Mononuclear cell (primary cell): ENCODE results near the gene ZFP69B. TPM values are rescaled to one million over a fixed set of nuclear protein-coding genes. Genes with fewer than 3 reads are reported as not detected.

Experiments used
- H3K27me3 ChIP-seq: 2 replicates; pipeline ENCODE4 v1.6.0; 2011; ENCODE audit warnings: low read length, control low read depth; ENCODE audit not compliant: insufficient read depth
- H3K4me1 ChIP-seq: 2 replicates; pipeline ENCODE4 v1.5.1; 2011; ENCODE audit warnings: mild to moderate bottlenecking, low read length, control low read depth; ENCODE audit not compliant: insufficient read depth
- H3K4me3 ChIP-seq: 2 replicates; pipeline ENCODE4 v1.5.1; 2011; ENCODE audit warnings: mild to moderate bottlenecking, low read length, moderate library complexity
- H3K9me3 ChIP-seq: 2 replicates; pipeline ENCODE4 v1.5.1; 2011; ENCODE audit warnings: low read depth, mild to moderate bottlenecking, control low read depth, low read length
- total RNA-seq: library from RNA; depleted of rRNA; stranded (reverse); fragments of >200 nt; gene quantifications from one replicate; pipeline ENCODE4 v1.2.3, GENCODE V29; 2012

Gene ZFP69B
- total RNA-seq, 1 donor: 2.9 TPM

DNA sequence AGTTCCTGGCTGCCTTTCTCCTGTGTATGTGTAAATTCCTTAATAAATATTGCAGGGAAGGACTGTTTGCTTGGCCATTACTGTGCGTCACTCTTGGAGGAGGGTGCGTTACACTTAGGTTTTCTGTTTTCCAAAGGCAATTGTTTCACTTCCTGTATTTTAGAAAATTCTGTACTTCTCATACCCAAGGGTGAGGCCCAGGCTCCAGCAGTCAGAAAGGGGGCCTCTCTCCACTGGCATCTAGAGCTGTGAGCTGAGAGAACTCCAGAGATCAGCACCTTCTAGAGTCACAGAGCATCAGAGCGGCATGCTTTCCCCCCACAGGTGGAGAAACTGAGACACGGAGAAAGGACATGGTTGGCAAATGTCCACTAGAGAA, 27.0 kb upstream of the ZFP69B start:
- peaks cover 47% of the 10 kb centered on the region for H3K4me1 ChIP-seq
- no peaks in the 10 kb centered on the region for H3K27me3 ChIP-seq
- H3K4me3 ChIP-seq: no peak overlapping the region
- no peaks in the 10 kb centered on the region for H3K9me3 ChIP-seq

GRCh38 chr1:40423951-40424618, 26.2 kb upstream of the ZFP69B start:
- Histone ChIP-seq H3K9me3 (no peaks in the 10 kb centered on the region), H3K27me3 (no peaks in the 10 kb centered on the region), H3K4me1 (peaks cover 47% of the 10 kb centered on the region), H3K4me3 (no peak overlapping the region)

DNA sequence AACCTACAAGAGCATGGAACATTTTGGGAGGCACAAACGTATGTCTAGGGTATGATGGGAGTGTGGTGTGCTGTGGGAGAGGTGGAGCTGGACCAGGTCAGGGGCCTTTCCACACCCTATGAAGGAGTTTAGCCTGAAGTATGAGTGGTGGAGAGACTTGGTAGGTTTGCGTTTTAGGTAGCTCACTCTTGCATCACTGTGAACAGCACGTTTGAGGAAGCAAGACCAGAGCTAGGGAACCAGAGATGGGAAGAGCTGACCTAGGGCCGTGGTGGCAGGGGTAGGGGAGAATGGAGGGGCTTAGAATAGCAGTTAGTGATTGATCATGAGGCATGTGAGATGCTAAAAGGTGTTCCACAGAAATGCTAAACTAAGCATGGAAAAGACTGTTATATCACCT, 25.1 kb upstream of the ZFP69B start:
- Histone ChIP-seq H3K27me3 (no peaks in the 10 kb centered on the region), H3K4me3 (no peak overlapping the region), H3K9me3 (no peaks in the 10 kb centered on the region), H3K4me1 (peaks cover 47% of the 10 kb centered on the region)

DNA sequence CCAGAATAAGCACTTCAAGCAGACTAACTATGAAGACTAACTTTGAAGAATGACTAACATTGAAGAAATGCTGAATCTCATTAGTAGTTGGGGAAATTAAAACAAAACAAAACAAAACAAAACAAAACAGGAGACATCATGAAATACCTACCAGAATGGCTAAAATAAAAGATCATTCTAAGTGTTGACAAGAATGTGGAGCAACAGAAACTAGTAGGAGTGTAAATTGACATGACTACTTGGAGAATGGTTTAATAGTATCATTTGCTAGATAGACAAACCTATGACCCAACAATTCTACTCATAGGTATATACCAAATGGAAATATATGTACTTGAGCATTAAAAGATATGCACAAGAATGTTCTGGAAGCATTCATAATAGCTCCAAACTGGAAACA, 18.9 kb upstream of the ZFP69B start:
- Histone ChIP-seq H3K4me3 (no peak overlapping the region), H3K4me1 (no peaks in the 10 kb centered on the region)

DNA sequence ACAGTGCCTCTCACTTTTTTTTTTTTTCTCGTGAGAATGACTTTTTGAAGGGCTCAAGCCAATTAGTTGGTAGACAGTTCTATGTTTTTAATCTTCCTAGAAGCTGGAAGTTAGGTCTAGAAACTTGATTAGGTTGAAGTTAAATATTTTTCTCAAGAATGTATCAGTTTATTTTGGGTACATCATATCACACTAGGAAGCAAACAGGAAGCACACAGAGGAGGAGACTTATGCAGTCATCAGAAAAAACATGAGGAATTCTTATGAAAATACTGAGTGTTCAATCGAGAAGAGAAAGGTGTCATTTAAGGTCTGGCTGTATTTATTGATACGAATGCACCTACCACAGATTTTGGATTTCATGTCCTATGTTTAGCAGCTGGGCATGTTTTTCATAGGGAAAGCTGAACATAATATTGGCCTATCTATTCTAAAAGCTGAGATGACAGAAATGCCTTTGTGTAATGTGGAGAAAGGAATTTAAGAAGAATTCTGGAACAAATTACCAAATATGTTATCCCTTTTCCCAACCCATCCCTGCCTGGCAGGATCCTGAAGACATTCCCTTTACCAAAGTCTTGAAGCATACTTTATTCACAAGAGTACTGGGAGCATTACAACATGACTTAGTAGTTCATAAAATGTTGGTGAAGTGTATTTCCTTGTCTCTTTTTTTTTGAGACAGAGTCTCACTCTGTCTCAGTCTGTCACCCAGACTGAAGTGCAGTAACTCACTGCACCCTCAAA, 17.5 kb upstream of the ZFP69B start:
- no peaks in the 10 kb centered on the region for H3K4me1 ChIP-seq
- H3K27me3 ChIP-seq: no peaks in the 10 kb centered on the region
- H3K9me3 ChIP-seq: no peaks in the 10 kb centered on the region
- H3K4me3 ChIP-seq: no peak overlapping the region

More for the DNA sequence above, 18.9 kb upstream of the ZFP69B start:
- Histone ChIP-seq H3K27me3 (no peaks in the 10 kb centered on the region), H3K9me3 (no peaks in the 10 kb centered on the region)

DNA sequence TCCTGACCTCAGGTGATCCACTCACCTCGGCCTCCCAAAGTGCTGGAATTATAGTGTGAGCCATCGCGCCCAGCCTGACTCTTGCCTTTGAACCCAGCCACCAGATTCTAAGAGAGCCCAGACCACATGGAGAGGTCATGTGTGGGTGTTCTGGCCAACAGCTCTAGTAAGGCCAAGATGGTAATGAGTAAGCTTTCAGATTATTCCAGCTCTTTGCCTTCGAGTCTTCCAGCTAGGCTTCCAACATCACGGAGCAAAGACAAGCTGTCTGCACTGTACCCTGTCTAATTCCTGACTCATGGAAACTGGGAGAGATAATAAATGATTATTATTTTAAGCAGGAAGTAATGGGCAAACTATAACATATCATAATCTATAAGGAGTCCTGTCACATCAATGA, 14.8 kb upstream of the ZFP69B start:
- Histone ChIP-seq H3K4me1 (no peaks in the 10 kb centered on the region), H3K4me3 (no peak overlapping the region), H3K27me3 (no peaks in the 10 kb centered on the region), H3K9me3 (no peaks in the 10 kb centered on the region)

DNA sequence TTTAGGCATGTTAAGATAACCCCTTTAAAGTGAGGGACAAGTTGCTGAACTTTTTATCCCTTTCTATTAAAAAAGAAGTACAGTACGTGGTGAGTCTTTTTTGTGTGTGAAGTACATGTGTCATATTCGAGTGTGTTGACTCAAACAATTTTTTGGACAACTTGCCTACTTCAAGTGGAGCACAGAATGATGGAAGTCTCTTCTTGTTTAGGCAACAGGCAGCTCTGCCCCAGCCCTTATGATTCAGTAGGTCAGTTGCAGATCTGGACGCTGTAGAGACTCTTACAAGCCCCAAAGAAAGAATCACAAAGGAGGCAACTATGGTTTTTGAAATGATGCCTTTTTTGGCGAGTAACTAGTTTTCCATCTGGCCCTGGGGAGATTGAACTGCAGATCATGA, 14.4 kb upstream of the ZFP69B start:
- Histone ChIP-seq H3K4me3 (no peak overlapping the region), H3K9me3 (no peaks in the 10 kb centered on the region), H3K27me3 (no peaks in the 10 kb centered on the region), H3K4me1 (no peaks in the 10 kb centered on the region)

DNA sequence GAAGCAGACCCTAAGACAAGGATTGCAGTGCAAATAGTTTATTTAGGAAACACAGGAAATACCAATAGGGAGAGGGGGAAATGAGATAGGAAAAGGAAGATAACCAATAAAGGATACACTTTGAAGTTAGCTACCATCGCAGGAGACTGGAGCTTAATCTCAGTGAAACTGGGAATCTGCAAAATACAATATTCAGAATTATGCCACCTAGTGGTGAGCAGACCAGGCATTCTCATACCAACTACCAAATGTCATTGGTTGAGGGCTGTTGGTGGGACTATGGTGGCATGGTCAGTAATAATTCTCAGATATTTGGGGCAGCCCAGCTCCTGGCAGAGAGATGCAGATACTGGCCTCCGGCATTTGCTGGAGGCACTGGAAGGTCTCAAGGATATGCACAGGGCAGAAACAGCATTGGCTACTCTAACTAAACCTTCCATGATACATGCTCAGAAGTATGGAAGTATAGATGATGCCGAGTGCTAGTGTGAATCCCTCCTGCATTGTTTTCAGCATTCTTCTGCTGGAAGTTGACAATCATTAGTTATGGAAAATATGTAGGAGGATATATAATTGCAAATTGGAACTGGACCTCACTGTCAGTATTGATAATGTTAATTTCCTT, 11.8 kb upstream of the ZFP69B start:
- Histone ChIP-seq H3K4me1 (no peaks in the 10 kb centered on the region), H3K9me3 (no peaks in the 10 kb centered on the region), H3K4me3 (no peak overlapping the region), H3K27me3 (no peaks in the 10 kb centered on the region)

- no peaks in the 10 kb centered on the region for H3K4me1 ChIP-seq
- no peaks in the 10 kb centered on the region for H3K9me3 ChIP-seq
- H3K4me3 ChIP-seq: no peak overlapping the region
- no peaks in the 10 kb centered on the region for H3K27me3 ChIP-seq
These were observed 11.0 kb upstream of the ZFP69B start for GRCh38 chr1:40439247-40439646.

DNA sequence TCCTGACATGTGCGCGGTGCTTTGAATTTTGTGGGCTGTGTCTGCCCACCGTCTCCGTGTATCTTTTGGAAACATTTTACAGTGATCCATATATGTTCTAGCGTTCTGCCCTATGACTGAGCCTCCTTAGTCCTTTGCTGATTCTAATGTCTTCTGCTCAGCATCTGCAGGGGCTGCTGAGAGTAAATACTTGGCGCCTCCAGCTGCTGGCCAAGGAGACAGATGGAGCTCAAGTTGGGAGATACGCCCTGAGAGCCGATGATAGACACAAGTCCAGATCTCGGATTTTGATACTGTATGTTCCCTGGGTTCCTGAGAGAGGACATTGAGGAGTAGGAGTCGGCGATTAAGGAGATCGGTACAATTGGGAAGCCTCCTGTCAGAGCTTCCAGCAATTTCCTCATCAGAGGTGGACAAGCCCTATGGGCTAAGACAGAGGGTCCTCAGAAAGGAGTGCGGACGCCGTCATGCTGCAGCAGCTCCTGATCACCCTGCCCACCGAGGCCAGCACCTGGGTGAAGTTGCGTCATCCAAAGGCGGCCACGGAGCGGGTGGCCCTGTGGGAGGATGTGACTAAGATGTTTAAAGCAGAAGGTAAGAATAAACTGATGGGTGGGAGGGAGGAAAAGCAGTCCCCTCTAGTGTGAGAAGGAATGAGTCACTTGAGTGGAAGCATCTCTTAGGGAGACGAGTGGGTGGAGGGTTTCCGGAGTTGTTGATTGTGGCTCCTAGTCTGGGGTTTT, 390 bp downstream of the ZFP69B start:
- peaks cover 15% of the 10 kb centered on the region for H3K9me3 ChIP-seq
- H3K27me3 ChIP-seq: no peaks in the 10 kb centered on the region
- peak overlapping the region; percentile 56 for H3K4me3 ChIP-seq
- H3K4me1 ChIP-seq: peaks cover 14% of the 10 kb centered on the region

GRCh38 chr1:40451238-40451585, 936 bp downstream of the ZFP69B start:
- H3K4me3 ChIP-seq: no peak overlapping the region
- peaks cover 14% of the 10 kb centered on the region for H3K9me3 ChIP-seq
- peaks cover 14% of the 10 kb centered on the region for H3K4me1 ChIP-seq
- H3K27me3 ChIP-seq: no peaks in the 10 kb centered on the region

DNA sequence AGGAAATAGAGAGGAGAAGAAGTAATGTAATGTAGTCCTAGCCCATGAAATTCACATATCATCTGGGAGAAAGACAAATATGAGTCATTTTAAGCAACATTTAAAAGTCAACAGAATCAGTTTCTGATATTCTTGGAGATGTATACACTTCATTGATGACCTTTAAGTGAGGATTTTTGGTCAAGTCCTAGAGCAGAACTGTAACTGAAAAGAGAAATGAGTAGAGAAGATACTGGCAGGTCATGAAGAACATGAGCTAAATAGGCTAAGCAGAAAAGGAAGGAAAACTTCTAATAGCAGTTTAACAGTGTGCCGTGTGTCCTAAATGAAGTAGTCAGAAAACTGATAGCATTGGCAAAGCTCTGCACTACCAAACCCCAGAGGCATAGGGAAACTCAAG, 4.6 kb downstream of the ZFP69B start:
- Histone ChIP-seq H3K9me3 (peaks cover 49% of the 10 kb centered on the region), H3K4me1 (peaks cover 10% of the 10 kb centered on the region), H3K27me3 (no peaks in the 10 kb centered on the region), H3K4me3 (no peak overlapping the region)

- Histone ChIP-seq H3K27me3 (no peaks in the 10 kb centered on the region), H3K9me3 (peaks cover 91% of the 10 kb centered on the region), H3K4me1 (no peaks in the 10 kb centered on the region), H3K4me3 (no peak overlapping the region)
These were observed 12.8 kb downstream of the ZFP69B start for GRCh38 chr1:40462956-40463590.

DNA sequence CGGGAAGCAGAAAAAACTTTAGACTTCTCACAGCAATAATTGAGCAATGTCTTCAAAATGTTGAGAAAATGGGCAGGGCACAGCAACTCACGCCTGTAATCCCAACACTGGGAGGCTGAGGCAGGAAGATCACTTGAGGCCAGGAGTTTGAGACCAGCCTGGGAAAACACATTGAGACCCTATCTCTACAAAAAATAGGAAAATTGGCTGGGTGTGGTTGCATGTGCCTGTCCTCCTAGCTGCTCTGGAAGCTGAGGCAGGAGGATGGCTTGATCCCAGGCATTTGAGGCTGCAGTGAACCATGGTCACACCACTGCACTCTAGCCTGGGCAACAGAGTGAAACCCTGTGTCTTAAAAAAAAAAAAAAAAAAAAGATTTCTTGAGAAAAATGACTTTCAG, 19.1 kb downstream of the ZFP69B start:
- Histone ChIP-seq H3K27me3 (no peaks in the 10 kb centered on the region), H3K9me3 (peaks cover 79% of the 10 kb centered on the region), H3K4me3 (no peak overlapping the region), H3K4me1 (no peaks in the 10 kb centered on the region)

DNA sequence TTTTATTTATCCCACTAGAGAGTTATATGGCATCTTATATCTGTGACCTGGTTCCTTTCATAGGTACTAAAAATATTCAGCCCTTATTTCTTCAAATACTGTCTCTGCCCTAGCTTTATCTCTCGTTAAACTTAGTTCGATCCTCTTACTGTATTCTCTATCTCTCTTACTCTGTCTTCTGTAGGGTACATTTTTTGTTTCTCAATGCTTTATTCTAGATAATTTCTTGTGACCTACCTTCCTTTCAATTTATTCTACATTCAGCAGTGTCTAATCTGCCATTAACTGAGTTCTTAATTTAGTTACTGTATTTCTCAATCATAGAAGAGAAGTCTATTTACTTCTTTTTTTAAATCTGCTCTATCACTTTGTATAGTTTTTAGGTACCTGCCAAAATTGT, 25.0 kb downstream of the ZFP69B start:
- H3K9me3 ChIP-seq: peaks cover 36% of the 10 kb centered on the region

More for the DNA sequence above, 25.0 kb downstream of the ZFP69B start:
- Histone ChIP-seq H3K4me3 (no peak overlapping the region), H3K4me1 (peaks cover 13% of the 10 kb centered on the region), H3K27me3 (no peaks in the 10 kb centered on the region)
